HG03108 (cell line): ENCODE results near the gene C9orf43.
"Not testable (repeated sequence)": the region's sequence is repeated elsewhere in the genome, so short reads cannot be mapped to it uniquely, and the experiment has no call there.

Experiments used
- ATAC-seq: cut with Tn5 transposase; IDR thresholded peaks from one replicate; pipeline ENCODE4 v1.9.1; 2021; ENCODE audit warnings: moderate library complexity; ENCODE audit not compliant: unreplicated experiment

C9orf43 gene, protein sequence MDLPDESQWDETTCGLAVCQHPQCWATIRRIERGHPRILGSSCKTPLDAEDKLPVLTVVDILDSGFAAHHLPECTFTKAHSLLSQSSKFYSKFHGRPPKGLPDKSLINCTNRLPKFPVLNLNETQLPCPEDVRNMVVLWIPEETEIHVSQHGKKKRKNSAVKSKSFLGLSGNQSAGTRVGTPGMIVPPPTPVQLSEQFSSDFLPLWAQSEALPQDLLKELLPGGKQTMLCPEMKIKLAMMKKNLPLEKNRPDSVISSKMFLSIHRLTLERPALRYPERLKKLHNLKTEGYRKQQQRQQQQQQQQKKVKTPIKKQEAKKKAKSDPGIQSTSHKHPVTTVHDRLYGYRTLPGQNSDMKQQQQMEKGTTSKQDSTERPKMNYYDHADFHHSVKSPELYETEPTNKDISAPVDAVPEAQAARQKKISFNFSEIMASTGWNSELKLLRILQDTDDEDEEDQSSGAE

DNA sequence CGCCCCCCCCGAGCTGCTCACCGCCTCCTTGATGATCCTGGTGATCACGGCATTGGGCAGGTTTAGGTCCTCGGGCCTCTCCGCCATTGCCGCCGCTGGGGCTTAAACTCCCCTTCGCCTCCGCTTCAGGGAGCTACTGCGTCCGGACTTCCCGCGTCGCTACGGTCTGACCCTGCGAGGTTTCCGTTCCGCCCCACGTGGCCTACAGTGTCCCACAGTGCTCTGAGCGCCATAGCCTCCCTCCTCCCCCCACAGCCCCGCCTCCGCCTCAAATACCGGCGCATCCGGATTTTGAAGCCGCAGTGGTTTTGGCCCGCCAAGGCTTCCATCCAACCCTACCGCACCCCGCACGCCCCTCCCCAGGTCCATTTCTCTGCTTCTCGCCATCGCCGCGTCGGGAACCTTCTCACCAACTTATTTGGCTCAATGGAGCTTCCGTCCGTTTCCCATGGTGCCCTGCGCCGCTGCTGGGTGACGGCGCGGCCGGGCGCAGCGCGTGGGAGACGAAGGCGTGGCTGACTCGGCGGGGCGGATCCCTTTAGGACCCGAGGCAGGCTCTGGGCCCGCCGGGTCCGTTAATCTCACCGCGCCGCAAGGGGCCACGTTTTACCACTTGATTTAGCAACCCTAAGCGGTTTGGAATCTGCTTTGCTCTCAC is at the start of gene C9orf43, which contains the start of gene POLE3:
C9orf43 (plus strand) TSS at position 541 of the 658 bp plus-strand sequence. CDS start 2,747 bp downstream, outside the sequence.
POLE3 (minus strand) TSS at position 469 of the 658 bp plus-strand sequence; CDS start at position 87, 382 bp downstream.
- ATAC-seq, result peak; percentile 91

DNA sequence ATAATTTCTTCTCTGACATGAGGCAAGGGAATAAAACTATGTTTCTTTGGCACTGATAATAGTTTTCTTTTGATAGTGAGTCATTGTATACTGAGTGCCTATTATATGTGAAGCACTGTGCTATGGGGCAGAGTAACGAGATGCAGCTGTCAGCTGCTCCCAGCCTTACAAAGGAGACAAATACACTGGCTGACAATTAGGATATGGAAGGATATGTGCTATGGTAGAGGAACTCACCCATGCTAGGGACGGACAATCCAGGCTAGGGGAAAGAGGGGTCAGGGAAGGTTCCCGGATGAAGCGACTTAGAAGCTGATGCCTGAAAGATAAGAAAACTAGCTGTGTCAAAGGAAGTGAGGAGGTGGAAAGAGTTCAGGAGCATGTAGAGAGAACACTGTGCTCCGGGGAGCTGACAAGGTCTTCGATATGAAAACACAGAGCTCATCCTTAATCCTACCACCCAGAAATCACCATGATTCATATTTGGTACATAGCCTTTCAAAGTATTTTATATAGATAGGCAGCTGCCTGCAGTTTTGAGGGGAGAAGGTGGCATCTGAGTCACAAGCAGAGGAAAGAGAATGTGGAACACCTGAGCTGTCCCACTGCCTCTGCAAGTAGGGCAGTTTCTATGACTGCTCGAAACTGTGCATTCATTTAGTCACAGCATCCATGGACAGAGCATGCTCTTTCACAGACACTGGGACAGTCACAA is 49.1 kb upstream of the C9orf43 start:
- no peak for ATAC-seq

DNA sequence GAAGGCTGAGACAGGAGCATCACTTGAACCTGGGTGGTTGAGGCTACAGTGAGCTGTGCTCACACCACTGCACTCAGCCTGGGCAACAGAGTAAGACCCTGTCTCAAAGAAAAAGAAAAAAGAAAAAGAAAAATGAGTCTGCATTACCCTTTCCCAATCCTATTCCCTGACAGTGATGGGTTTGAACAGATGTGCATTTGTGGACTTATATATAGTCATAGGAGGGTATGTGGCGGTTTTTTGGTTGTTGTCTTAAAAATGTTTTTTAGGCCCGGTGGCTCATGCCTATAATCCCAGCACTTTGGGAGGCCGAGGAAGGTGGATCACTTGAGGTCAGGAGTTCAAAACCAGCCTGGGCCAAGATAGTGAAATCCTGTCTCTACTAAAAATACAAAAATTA is 47.2 kb upstream of the C9orf43 start:
- no peak for ATAC-seq

DNA sequence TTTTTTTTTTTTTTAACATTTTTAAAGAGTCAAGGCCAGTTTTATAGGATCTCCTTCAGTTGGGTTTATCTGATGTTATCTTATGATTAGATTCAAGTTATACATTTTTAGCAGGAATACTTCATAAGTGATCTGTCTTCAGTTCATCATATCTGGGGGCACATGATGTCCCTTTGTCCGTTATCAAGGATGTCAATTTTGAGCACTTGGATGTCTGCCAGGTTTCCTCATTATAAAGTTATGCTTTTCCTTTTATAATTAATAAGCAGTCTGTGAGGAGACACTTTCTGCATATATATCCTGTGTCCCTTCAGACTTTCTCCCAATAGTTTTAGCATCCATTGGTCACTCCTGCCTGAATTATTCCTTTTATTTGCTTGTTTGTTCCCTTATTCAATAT is 45.6 kb upstream of the C9orf43 start:
- no peak for ATAC-seq

DNA sequence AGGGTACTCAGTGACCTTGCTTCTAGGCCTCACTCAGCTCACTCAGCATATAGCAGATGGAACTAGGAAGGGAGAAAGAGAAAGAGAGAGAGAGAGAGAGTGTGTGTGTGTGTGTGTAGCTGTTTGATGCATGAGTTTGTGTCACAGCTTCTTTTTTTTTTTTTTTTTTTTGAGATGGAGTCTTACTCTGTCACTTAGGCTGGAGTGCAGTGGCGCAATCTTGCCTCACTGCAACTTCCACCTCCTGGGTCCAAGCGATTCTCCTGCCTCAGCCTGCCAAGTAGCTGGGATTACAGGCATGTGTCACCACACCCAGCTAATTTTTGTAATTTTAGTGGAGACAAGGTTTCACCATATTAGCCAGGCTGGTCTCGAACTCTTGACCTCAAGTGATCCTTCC is 44.9 kb upstream of the C9orf43 start:
- ATAC-seq, result not testable (repeated sequence)

DNA sequence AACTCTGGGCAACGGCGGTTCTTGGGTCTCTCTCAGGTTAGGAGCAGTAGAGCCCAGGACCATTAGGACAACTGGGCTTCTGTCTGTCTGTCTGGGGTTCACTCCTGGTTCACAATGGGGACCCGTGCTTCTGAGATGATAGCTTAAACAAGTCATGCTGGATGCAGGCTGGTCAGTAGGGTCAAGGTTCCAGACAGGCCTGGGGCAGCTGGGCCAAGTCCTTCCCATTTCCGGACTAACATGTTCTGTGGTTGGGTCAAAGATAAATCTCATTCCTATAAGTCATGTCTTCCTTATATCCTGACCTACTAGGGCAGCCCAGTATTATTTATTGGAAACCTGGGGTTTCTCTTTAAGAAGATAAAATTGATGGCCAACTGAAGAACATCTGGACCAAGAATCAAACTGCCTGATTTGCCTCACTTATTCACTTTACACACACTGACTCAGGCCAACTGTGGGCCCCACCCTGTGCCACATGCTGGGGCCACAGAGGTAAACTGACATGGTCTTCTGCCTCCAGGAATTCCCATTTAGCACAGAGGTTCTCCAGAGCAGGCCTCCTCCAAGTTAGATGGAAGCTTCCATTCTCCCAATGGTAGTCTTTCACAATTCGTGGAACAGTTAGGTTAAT is 42.1 kb upstream of the C9orf43 start:
- no peak for ATAC-seq

DNA sequence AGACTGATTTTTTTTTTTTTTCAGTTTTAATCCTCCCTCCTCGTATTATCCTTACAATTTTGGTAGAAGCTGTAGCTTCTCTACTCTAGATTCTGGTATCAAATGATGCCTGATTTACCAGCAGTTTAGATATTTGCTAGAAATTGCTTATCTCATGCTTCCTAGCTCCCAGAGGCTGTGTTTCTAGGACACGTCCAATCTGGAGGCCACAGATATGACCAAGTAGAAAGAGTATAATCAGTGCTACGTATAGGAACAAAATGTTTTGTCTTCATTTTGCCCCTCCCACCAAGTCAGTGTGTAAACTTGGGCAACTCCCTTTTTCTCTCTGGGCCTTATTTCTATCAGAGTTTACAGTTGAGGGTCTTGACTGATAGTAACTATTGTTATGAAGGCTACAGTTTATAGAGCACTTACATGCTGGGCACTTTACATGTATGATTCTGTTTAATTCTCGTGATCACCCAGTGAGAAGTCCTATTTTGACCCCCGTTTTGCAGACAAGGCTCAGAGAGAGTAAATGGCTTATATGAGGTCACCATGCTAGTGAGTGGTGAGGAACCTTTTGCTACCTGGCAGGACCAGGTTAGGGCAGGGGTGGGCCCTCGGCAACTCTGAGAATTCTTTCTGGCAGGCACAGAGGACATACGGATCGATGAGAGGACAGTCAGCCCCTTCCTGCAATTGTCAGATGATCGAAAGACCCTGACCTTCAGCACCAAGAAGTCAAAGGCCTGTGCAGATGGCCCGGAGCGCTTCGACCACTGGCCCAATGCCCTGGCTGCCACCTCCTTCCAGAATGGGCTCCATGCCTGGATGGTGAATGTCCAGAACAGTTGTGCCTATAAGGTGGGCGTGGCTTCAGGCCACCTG is 41.3 kb upstream of the C9orf43 start:
- ATAC-seq, result no peak

DNA sequence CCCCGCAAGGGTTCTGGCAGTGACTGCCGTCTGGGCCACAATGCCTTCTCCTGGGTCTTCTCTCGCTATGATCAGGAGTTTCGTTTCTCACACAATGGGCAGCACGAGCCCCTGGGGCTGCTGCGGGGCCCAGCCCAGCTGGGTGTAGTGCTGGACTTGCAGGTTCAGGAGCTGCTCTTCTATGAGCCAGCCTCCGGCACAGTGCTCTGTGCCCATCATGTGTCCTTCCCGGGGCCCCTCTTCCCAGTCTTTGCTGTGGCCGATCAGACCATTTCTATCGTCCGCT is 40.7 kb upstream of the C9orf43 start:
- no peak for ATAC-seq

DNA sequence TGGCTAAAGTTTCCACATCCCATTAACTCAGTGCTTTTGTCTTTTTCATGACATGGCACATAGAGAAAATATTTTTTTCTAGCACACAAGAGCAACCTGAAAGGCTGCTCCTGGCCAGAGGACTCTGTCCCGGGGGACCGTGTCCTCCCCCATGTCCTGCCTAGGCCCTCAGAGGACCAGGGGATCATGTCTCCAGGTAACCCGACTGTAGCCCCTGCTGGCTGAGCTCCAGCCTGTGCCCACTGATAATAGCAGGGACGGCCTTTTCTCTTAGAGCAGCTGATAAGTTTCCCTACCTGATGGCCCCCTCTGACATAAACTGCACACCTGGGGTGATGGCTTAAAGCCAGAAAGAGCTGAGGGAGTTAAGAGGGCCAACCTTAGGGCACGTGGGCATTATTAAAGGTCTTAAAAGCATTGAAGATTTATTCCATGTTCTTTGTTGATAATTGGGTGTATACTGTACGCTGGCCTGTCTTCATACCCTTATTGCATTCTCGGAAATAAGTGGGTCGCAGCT is 39.7 kb upstream of the C9orf43 start:
- no peak for ATAC-seq

DNA sequence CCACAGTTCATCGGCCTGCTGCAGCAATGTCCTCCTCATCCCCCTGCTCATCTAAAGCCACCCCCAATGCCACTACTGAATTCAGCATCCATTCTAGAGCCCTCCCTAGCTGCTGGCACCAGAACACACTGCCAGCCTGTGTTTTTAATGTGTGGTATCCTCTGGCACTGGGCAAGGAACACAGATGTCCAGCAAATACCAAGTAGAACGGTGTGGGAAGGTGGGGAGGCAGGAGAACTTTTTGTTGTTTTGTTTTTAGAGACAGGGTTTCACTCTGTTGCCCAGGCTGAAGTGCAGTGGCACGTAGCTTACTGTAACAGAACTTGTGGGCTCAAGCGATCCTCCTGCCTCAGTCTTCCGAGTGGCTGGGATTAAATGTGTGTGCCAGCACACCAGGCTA is 38.5 kb upstream of the C9orf43 start:
- ATAC-seq, result no peak

DNA sequence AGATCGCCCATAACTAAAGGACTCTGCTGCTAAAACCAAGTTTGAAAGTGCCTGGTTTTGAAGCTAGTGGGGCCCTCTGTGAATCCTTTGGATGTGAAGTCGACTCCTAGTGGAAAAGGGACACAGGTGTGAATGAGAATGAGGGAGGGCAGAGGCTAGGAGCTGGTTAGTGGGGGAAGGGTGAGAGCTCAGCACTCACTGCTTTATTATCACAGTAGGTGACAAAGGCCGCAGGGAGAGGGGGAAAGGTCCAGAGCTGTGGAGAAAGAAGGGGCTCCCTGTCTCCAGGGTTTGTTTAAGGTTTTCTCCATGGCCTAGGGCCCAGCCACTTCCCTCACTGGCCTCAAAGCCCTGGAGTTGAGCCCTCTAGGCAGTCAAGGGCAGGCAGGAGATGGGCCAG is 37.3 kb upstream of the C9orf43 start:
- no peak for ATAC-seq

DNA sequence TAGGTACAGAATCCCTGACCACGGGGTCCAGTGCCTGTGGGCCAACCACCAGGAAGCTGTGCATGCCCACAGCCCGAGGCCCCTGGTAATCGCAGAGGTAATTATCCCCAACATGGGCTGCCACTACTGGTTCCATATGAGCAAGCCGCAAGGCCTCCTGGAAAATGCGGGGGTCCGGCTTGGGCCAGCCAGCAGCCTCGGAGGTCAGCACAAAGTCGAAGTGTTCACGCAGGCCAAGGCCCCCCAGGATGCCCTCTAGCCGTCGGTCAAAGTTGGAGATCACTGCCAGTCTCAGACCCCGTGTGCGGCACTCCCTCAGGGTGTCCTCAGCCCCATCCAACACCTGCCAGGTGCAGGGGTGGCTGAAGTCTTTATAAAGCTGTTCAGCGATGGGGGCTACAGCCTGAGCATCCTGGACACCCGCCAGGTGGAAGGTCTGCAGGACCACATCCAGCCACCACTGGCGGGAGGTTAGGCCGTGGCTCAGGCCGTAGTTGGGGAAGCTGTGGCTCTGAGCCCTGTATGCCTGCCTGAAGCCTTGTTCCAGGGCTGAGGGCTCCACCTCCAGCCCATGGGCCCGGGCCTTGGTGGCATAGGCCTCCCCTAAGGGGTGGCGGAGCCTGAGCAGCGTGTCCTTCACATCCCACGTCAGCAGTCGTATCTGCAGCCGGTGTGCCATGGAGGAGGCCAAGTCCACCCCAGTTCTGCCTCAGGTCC is 36.7 kb upstream of the C9orf43 start:
- ATAC-seq, result no peak

DNA sequence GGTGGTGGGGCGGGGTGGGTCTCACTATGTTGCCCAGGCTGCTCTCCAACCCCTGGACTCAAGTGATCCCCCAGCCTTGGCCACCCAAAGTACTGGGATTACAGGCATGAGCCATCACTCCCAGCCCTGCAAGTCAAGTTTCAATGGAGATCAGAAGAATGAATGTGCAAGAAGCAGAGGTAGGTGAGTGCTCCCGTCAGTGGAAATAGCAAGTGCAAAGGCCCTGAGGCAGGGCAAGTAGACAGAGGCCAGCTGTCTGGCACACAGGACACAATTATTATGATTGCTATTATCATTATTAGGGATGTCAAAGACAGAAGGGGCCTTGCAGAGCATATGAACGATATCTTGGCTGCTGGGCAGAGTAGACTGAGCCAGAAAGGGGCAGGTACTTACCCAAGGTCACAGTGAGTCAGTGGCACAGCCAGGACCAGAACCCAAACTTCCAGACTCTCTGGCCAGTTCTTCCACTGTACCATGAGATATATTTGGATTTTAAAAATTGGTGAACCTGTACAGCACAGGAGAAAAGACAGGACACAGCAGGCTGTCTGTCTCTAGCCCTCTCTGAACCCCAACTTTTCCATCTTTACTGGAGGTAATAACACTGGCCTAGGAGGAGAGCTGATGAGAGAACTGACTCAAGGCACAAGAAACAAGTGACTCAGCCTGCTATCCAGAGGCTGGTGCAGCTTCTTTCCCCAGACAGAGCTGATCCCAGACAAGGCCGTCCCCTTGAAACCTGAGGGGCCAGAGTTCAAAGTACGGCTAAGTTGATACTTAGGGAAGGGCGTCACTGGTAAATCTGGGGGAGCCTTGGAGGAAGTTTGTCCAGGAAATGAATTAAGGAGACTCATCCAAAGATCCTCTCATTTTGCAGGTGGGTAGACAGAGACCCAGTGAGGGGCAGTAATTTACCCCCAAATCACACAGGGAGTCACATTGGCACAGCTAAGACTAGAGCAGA is 35.2 kb upstream of the C9orf43 start:
- no peak for ATAC-seq

DNA sequence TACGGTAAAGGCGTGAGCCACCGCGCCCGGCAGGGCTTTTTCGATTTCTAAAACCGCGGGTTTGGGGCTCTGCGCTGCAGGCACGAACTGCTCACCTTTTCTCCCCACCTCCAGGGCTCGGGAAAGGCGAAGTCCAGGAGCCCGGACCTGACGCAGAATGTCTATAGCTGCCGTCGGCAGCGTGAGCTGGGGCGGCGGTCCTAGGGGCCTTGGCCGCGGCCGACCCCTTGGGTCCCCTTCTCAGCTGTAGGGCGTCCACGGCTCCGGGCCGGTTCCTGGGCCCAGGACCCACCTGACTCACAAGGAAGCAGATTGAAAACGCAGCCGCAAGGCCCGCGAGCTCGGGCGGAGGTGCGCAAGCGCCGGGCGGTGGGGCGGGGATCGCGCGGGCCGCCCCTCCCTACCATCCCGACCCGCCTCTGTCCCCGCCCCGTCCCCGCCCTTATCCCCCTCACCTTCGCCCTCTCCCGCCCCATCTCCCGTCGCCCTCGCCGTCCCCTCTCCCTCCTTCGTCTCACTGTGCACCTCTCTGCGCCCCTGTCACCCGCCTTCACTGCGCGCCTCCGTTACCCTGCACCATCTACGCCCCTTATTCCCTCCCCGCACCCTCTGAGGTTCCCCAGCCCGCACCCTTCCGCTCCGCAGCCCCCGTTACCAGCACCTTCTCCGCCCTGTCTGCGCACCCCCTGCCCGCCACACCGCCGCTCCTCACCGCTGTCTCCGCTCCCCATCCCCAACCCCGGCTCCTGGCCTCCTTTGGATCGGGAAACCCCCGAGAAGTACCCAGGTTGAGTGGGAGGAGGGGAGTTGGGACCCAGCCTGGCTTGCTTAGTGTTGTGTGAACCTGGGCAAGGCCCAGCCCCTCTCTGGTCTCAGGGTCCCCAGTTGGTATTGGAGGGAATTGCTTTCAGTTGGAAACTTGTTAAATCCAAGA is 33.6 kb upstream of the C9orf43 start, which contains the start of gene HDHD3:
HDHD3 (minus strand) TSS at position 353 of the 934 bp plus-strand sequence. CDS start 2,632 bp downstream, outside the sequence.
- ATAC-seq, result peak; percentile 81

DNA sequence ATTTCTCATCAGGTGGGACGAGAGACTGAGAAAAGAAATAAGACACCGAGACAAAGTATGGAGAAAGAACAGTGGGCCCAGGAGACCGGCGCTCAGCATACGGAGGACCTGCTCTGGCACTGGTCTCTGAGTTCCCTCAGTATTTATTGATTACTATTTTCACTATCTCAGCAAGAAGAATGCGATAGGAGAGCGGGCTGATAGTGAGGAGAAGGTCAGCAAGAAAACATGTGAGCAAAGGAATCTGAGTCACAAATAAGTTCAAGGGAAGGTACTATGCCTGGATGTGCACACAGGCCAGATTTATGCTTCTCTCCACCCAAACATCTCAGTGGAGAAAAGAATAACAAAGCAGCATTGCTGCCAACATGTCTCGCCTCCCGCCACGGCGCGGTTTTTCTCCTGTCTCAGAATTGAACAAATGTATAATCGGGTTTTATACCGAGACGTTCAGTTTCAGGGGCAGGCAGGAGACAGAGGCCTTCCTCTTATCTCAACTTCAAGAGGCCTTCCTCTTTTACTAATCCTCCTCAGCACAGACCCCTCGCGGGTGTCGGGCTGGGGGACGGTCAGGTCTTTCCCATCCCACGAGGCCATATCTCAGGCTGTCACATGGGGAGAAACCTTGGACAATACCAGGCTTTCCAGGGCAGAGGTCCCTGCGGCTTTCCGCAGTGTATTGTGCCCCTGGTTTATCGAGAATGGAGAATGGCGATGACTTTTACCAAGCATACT is 31.3 kb upstream of the C9orf43 start:
- not testable (repeated sequence) for ATAC-seq

DNA sequence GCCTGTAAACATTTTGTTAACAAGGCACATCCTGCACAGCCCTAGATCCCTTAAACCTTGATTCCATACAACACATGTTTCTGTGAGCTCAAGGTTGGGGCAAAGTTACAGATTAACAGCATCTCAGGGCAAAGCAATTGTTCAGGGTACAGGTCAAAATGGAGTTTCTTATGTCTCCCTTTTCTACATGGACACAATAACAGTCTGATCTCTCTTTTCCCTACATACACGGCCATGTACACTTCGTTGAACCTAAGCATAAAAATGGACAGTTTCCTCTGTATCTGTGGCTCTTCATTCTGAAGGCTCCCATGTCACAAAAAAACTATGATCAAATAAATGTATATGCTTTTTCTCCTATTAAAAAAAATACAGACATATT is 30.7 kb upstream of the C9orf43 start:
- not testable (repeated sequence) for ATAC-seq
